GM12878 (cell line): ENCODE results near the gene ZNF407. TPM values are rescaled to one million over a fixed set of nuclear protein-coding genes. Genes with fewer than 3 reads are reported as not detected.

ENCODE experiments used
- ATAC-seq: fragments of 200-7000 bp; cut with Tn5 transposase; 3 replicates; pipeline ENCODE4 v1.9.1; 2020; ENCODE audit warnings: mild to moderate bottlenecking, moderate library complexity
- BruUV-seq: library from RNA; stranded (reverse); fragments of 400-500 nt; replicated peaks from 2 replicates; lab custom pipeline; 2021; lab: Mats Ljungman, UMichigan
- CTCF ChIA-PET: fragments of 300-600 bp; sonication (Branson Sonifier 250); formaldehyde crosslinking; extraction: SDS; loops from one replicate; lab custom pipeline; 2021; ENCODE audit warnings: inconsistent platforms; lab: Yijun Ruan, JAX
- POLR2A ChIA-PET: fragments of 350-600 bp; formaldehyde crosslinking; extraction: SDS; loops from one replicate; lab custom pipeline; 2021; ENCODE audit warnings: inconsistent platforms; lab: Charles Lee
- RAD21 ChIA-PET: fragments of 300-600 bp; sonication (Branson Sonifier 250); formaldehyde crosslinking; loops from one replicate; lab custom pipeline; 2023; ENCODE audit warnings: antibody characterized with exemption; ENCODE audit not compliant: unreplicated experiment; lab: Charles Lee
- SMC1A ChIA-PET: fragments of 300-600 bp; sonication (Branson Sonifier 250); formaldehyde crosslinking; loops from one replicate; lab custom pipeline; 2023; ENCODE audit not compliant: unreplicated experiment, uncharacterized antibody; lab: Charles Lee
- DNase-seq: peaks from one replicate; pipeline ENCODE4 v3.0.0-alpha.2; 2011; ENCODE audit warnings: low read depth, low spot score
- FAIRE-seq: peaks from 3 replicates; lab custom pipeline; 2011; peaks lifted over from hg19 to GRCh38; lab: Jason Lieb, UNC
- H2AFZ ChIP-seq: 2 replicates; pipeline ENCODE4 v1.6.0; 2011; ENCODE audit warnings: low read depth, low read length, control low read depth; ENCODE audit not compliant: control insufficient read depth
- H3K27ac ChIP-seq: 2 replicates; pipeline ENCODE4 v1.5.1; 2011; ENCODE audit warnings: control low read depth; ENCODE audit not compliant: control insufficient read depth, insufficient read depth
- H3K27me3 ChIP-seq, 2 experiments: replicated peaks in 1 of 2; 2 replicates each; pipeline versions ENCODE4 v1.6.0 to v1.6.1; 2011; ENCODE audit warnings: low read length in 1 of 2; ENCODE audit not compliant: control insufficient read depth in 2 of 2, insufficient read depth in 2 of 2
- H3K36me3 ChIP-seq, 2 experiments: 2 replicates each; pipeline ENCODE4 v1.5.1; 2011; ENCODE audit warnings: low read length in 1 of 2; ENCODE audit not compliant: control insufficient read depth in 2 of 2, insufficient read depth in 2 of 2
- H3K4me1 ChIP-seq: 2 replicates; pipeline ENCODE4 v1.6.1; 2011; ENCODE audit warnings: mild to moderate bottlenecking, low read length, moderate library complexity, mixed read lengths; ENCODE audit not compliant: control insufficient read depth, insufficient read depth
- H3K4me2 ChIP-seq: 2 replicates; pipeline ENCODE4 v1.6.0; 2011; ENCODE audit warnings: control low read depth; ENCODE audit not compliant: control insufficient read depth, insufficient read depth
- H3K4me3 ChIP-seq: fragments of 200-600 bp; sonication (generic); 2 replicates; pipeline ENCODE4 v1.5.1; 2016
- H3K79me2 ChIP-seq: 2 replicates; pipeline ENCODE4 v1.6.0; 2011; ENCODE audit warnings: low read length; ENCODE audit not compliant: control insufficient read depth, insufficient read depth
- H3K9ac ChIP-seq: 2 replicates; pipeline ENCODE4 v1.8.0; 2011; ENCODE audit warnings: low read length, control low read depth, mixed read lengths; ENCODE audit not compliant: control insufficient read depth, insufficient read depth
- H3K9me3 ChIP-seq: replicated peaks from 3 replicates; pipeline ENCODE4 v1.5.1; 2011; ENCODE audit warnings: mild to moderate bottlenecking, low read length; ENCODE audit not compliant: control insufficient read depth, insufficient read depth
- H4K20me1 ChIP-seq: 2 replicates; pipeline ENCODE4 v1.6.0; 2011; ENCODE audit not compliant: control insufficient read depth, insufficient read depth
- SPI1 ChIP-seq: IDR thresholded peaks from 2 replicates; pipeline ENCODE4 v1.6.1; 2011; ENCODE audit warnings: low read depth, mild to moderate bottlenecking, low read length, moderate library complexity, borderline replicate concordance; ENCODE audit not compliant: insufficient read depth
- TAF1 ChIP-seq: IDR thresholded peaks from 2 replicates; pipeline ENCODE4 v1.6.1; 2011; ENCODE audit warnings: mild to moderate bottlenecking, low read depth, low read length, borderline replicate concordance
- WGBS: methylation state at CpG from one replicate; pipeline ENCODE4 v1.1.6; 2016; ENCODE audit warnings: low lambda C conversion rate; ENCODE audit not compliant: insufficient replicate concordance, insufficient coverage; ENCODE audit errors: missing lambda C conversion rate; 5-methylcytosine and 5-hydroxymethylcytosine counted together
- in situ Hi-C: fragments of 300-500 bp; cut with MboI; formaldehyde crosslinking; loops from 9 replicates; pipeline ENCODE4 v1.14.3; 2018; ENCODE audit warnings: mixed read lengths
- intact Hi-C: fragments of 100-400 bp; cut with micrococcal nuclease; formaldehyde crosslinking; loops from one replicate; pipeline ENCODE4 v1.14.2; 2022; ENCODE audit not compliant: unreplicated experiment
- polyA plus RNA-seq, 11 experiments: library from polyadenylated mRNA; depleted of rRNA in 4 of 11; unstranded in 6 of 11; stranded (reverse) in 5 of 11; fragments of >200 nt; fragmentation: Nextera tagmentation in 4 of 11; fragmentation: Illumina TruSeq in 1 of 11; extraction: Ambion mirVana in 4 of 11; extraction: Trizol in 1 of 11; gene quantifications; 1 replicate in 1 of 11; 2 replicates in 10 of 11; pipeline versions ENCODE4 v1.2.1 to v1.2.3, GENCODE V29; 2011 to 2016; ENCODE audit warnings: inconsistent platforms in 2 of 11, missing spikeins in 2 of 11, low read depth in 1 of 11
- total RNA-seq, 4 experiments: library from RNA; depleted of rRNA in 3 of 4; stranded (reverse); fragments of >200 nt in 3 of 4; fragmentation: Illumina TruSeq in 1 of 4; extraction: Trizol in 1 of 4; gene quantifications; 2 replicates each; pipeline versions ENCODE4 v1.2.1 to v1.2.3, GENCODE V29; 2013 to 2021

ZNF407 gene
- total and polyA plus RNA-seq, 10 of the 15 experiments (the other 5 are each of a cell fraction or from before 2014, with no cell fraction given): 0.69 to 11.6 (median 5.3) TPM

- ATAC-seq (no peak), FAIRE-seq (no peak), DNase-seq (no peak)
- H3K27ac ChIP-seq: no peak overlapping the region
- no peaks in the 10 kb centered on the region for H3K9me3 ChIP-seq
- in situ Hi-C loops: no loop called here
- H4K20me1 ChIP-seq: no peaks in the 10 kb centered on the region
- intact Hi-C loops: loop anchor here (10.0 kb wide), 1 partner anchor 214 kb away; the partner anchor contains the start of gene PTGR3
- BruUV-seq: no TSS peak
- no peaks in the 10 kb centered on the region for H3K79me2 ChIP-seq
- ChIA-PET SMC1A (interaction anchor here (0.8 to 1.9 kb wide), 12 partner anchors 12 to 338 kb away, joined by 3 to 12 read pairs (median 6); no protein-coding TSS in a partner anchor), POLR2A (interaction anchor here (0.6 kb wide), 1 partner anchor 88 kb away, joined by 5 read pairs; no protein-coding TSS in a partner anchor), CTCF (interaction anchor here (0.6 to 1.7 kb wide), 9 partner anchors 16 to 338 kb away, joined by 3 to 5 read pairs (median 3); no protein-coding TSS in a partner anchor), RAD21 (interaction anchor here (0.8 to 1.5 kb wide), 6 partner anchors 15 to 220 kb away, joined by 3 to 4 read pairs (median 3); partner anchors contain the start of gene TSHZ1)
- TF ChIP-seq TAF1 (no peak), SPI1 (0 out of 2 replicates have a peak, but pooled peaks have one; percentile 24)
- no peak overlapping the region for H2AFZ ChIP-seq
- no peaks in the 10 kb centered on the region for H3K27me3 ChIP-seq
- H3K4me1 ChIP-seq: peaks cover 20% of the 10 kb centered on the region
- no peak overlapping the region for H3K4me2 ChIP-seq
- H3K9ac ChIP-seq: no peak overlapping the region
- H3K4me3 ChIP-seq: no peak overlapping the region
- 50% methylated on average over 4 of the region's 4 CpGs for WGBS
- H3K36me3 ChIP-seq: no peaks in the 10 kb centered on the region; a peak in 1 of 4 replicates
Observed at GRCh38 chr18:74990563-74991081, 393.0 kb downstream of the ZNF407 start.
